CD14-positive monocyte (primary cell): ENCODE results near the gene FMNL3. TPM values are rescaled to one million over a fixed set of nuclear protein-coding genes. Genes with fewer than 3 reads are reported as not detected.

Experiments
- DNase-seq, 3 donors: peaks; one replicate each; pipeline ENCODE4 v3.0.0-alpha.2; 2011 to 2022
- H2AFZ ChIP-seq: 2 replicates; pipeline ENCODE4 v1.6.0; 2012; ENCODE audit warnings: mild to moderate bottlenecking, low read depth, low read length, inconsistent platforms; ENCODE audit not compliant: insufficient read depth, poor library complexity, severe bottlenecking
- H3K27ac ChIP-seq, 2 donors: 1 replicate in 1 of 2; 2 replicates in 1 of 2; pipeline ENCODE4 v1.5.1; 2012 to 2013; ENCODE audit warnings: low read length in 2 of 2, control low read depth in 1 of 2, inconsistent platforms in 1 of 2, low read depth in 1 of 2, mild to moderate bottlenecking in 1 of 2
- H3K27me3 ChIP-seq, 2 donors: one replicate each; pipeline versions ENCODE4 v1.6.0 to v1.6.1; 2011 to 2013; ENCODE audit warnings: low read length in 2 of 2; ENCODE audit not compliant: control insufficient read depth in 2 of 2, insufficient read depth in 2 of 2
- H3K36me3 ChIP-seq, 2 donors: replicated peaks in 1 of 2; 1 replicate in 1 of 2; 2 replicates in 1 of 2; pipeline versions ENCODE4 v1.5.1 to v1.6.1; 2012 to 2013; ENCODE audit warnings: low read length in 2 of 2, control low read depth in 1 of 2, inconsistent platforms in 1 of 2, mild to moderate bottlenecking in 1 of 2; ENCODE audit not compliant: insufficient read depth in 2 of 2, control insufficient read depth in 1 of 2
- H3K4me1 ChIP-seq, 2 donors: 1 replicate in 1 of 2; 2 replicates in 1 of 2; pipeline versions ENCODE4 v1.5.1 to v1.6.1; 2012 to 2013; ENCODE audit warnings: low read length in 2 of 2, control low read depth in 1 of 2, inconsistent platforms in 1 of 2, mild to moderate bottlenecking in 1 of 2, moderate library complexity in 1 of 2; ENCODE audit not compliant: insufficient read depth in 2 of 2, control insufficient read depth in 1 of 2
- H3K4me2 ChIP-seq: replicated peaks from 2 replicates; pipeline ENCODE3; 2012; ENCODE audit warnings: low read length, moderate library complexity, mild to moderate bottlenecking; ENCODE audit not compliant: poor library complexity, severe bottlenecking; ENCODE audit errors: extremely low read depth
- H3K4me3 ChIP-seq, 3 experiments: fragments of 200-600 bp in 1 of 3; sonication (generic) in 1 of 3; replicated peaks in 1 of 3; 1 replicate in 2 of 3; 2 replicates in 1 of 3; pipeline ENCODE4 v1.5.1; 2011 to 2013; ENCODE audit warnings: low read length in 3 of 3, mild to moderate bottlenecking in 3 of 3, control low read depth in 2 of 3, low read depth in 2 of 3, inconsistent platforms in 1 of 3, moderate library complexity in 1 of 3
- H3K79me2 ChIP-seq: 2 replicates; pipeline ENCODE4 v1.6.0; 2012; ENCODE audit warnings: mild to moderate bottlenecking, control low read depth, inconsistent platforms, low read length, moderate library complexity; ENCODE audit not compliant: insufficient read depth
- H3K9ac ChIP-seq: 2 replicates; pipeline ENCODE4 v1.6.0; 2017; ENCODE audit warnings: low read length, mild to moderate bottlenecking; ENCODE audit not compliant: insufficient read depth, poor library complexity, severe bottlenecking
- H3K9me3 ChIP-seq, 2 donors: replicated peaks in 1 of 2; 1 replicate in 1 of 2; 2 replicates in 1 of 2; pipeline versions ENCODE4 v1.5.1 to v1.6.1; 2012 to 2013; ENCODE audit warnings: low read length in 2 of 2, control low read depth in 1 of 2; ENCODE audit not compliant: control insufficient read depth in 1 of 2, insufficient read depth in 1 of 2
- H4K20me1 ChIP-seq: 2 replicates; pipeline ENCODE4 v1.6.0; 2012; ENCODE audit warnings: mild to moderate bottlenecking, low read length, control low read depth, moderate library complexity; ENCODE audit not compliant: insufficient read depth
- H3K27ac Mint-ChIP-seq, 7 donors: one replicate each; pipeline ENCODE4 v1.8.0; 2020; ENCODE audit warnings: mild to moderate bottlenecking in 7 of 7, mixed read lengths in 7 of 7, moderate library complexity in 6 of 7, inconsistent platforms in 2 of 7
- H3K27me3 Mint-ChIP-seq, 3 donors: one replicate each; pipeline ENCODE4 v1.8.0; 2021 to 2022; ENCODE audit warnings: low read depth in 3 of 3, mild to moderate bottlenecking in 3 of 3, mixed read lengths in 3 of 3, moderate library complexity in 3 of 3, inconsistent platforms in 1 of 3
- H3K36me3 Mint-ChIP-seq, 2 donors: one replicate each; pipeline ENCODE4 v1.8.0; 2020; ENCODE audit warnings: mixed read lengths in 2 of 2, inconsistent platforms in 1 of 2, mild to moderate bottlenecking in 1 of 2
- H3K4me1 Mint-ChIP-seq: one replicate; pipeline ENCODE4 v1.8.0; 2020; ENCODE audit warnings: mild to moderate bottlenecking, mixed read lengths
- H3K4me3 Mint-ChIP-seq, 2 donors: one replicate each; pipeline ENCODE4 v1.8.0; 2020; ENCODE audit warnings: mild to moderate bottlenecking in 2 of 2, mixed read lengths in 2 of 2, moderate library complexity in 1 of 2
- H3K9me3 Mint-ChIP-seq, 7 donors: one replicate each; pipeline ENCODE4 v1.8.0; 2020 to 2022; ENCODE audit warnings: mixed read lengths in 7 of 7, mild to moderate bottlenecking in 6 of 7, moderate library complexity in 6 of 7, inconsistent platforms in 2 of 7
- WGBS: methylation state at CpG from one replicate; pipeline ENCODE4 v1.1.5; 2013; ENCODE audit warnings: missing lambda C conversion rate; ENCODE audit not compliant: insufficient coverage; 5-methylcytosine and 5-hydroxymethylcytosine counted together
- intact Hi-C, 2 donors: fragments of 100-400 bp; cut with micrococcal nuclease; formaldehyde crosslinking; loops; one replicate each; pipeline versions ENCODE4 v1.15.0 to v1.15.1; 2023
- polyA plus RNA-seq, 3 donors: library from polyadenylated mRNA; depleted of rRNA in 1 of 3; unstranded in 2 of 3; stranded (reverse) in 1 of 3; fragments of 300-500 nt in 2 of 3; fragments of >200 nt in 1 of 3; fragmentation: Illumina TruSeq in 2 of 3; gene quantifications; 1 replicate in 2 of 3; 2 replicates in 1 of 3; pipeline ENCODE4 v1.2.3, GENCODE V29; 2012 to 2021
- TF ChIP-seq, protein P1 (sequence below): fragments of 200-600 bp; IDR thresholded peaks from one replicate; pipeline ENCODE4 v1.8.0; 2022; ENCODE audit warnings: antibody characterized with exemption, mild to moderate bottlenecking

FMNL3 gene
- polyA plus RNA-seq, 3 donors = 1.5 to 5.4 (median 1.7) TPM

DNA sequence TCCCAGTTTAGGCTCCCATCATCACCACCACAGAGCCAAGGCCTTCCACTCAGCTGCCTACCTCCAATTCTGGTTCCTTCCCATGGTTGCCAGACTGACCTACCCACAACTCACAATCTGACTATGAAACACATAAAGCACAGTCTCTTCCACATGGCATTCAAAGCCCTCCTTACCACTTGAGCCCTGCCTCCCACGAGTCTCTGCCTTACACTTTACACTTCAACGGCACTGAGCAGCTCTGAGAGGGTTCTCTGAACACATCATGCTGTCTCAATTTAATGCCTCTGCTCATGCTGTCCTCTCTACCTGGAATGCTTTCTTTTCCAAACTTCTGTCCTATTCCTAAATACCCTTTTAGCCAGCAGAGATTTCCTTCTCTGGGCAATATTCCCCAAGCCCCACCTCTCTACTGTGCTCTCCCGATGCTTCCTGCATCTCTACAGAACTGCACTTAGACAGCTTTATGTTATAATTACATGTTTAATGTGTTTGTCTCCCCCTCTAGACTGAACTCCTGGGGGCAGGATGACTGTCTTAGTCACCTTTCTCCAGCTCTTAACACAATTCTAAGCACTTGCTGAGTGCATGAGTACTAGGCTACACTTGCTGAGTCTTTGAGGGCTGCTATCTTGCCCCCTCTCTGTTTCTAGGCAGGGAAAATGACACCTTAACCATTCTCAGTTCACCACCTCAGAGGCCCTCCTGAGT, 23.5 kb downstream of the FMNL3 start:
- intact Hi-C loops = no loop called here
- 95% methylated on average over 2 of the region's 3 CpGs for WGBS
- Mint-ChIP-seq H3K4me1 (peaks cover 10% of the 10 kb centered on the region), H3K4me3 (no peak overlapping the region), H3K9me3 (no peaks in the 10 kb centered on the region), H3K27me3 (peaks cover 0 to 3% (median 0%) of the 10 kb centered on the region in 3 donors), H3K27ac (no peak overlapping the region), H3K36me3 (peaks cover 0 to 1% of the 10 kb centered on the region in 2 donors)
- no peak overlapping the region for H3K27ac ChIP-seq
- H3K9me3 ChIP-seq = no peaks in the 10 kb centered on the region
- no peak overlapping the region for H3K4me2 ChIP-seq
- H2AFZ ChIP-seq = no peak overlapping the region
- H3K27me3 ChIP-seq = no peaks in the 10 kb centered on the region
- no peaks in the 10 kb centered on the region for H4K20me1 ChIP-seq
- H3K4me1 ChIP-seq = no peaks in the 10 kb centered on the region
- TF ChIP-seq, protein P1, sequence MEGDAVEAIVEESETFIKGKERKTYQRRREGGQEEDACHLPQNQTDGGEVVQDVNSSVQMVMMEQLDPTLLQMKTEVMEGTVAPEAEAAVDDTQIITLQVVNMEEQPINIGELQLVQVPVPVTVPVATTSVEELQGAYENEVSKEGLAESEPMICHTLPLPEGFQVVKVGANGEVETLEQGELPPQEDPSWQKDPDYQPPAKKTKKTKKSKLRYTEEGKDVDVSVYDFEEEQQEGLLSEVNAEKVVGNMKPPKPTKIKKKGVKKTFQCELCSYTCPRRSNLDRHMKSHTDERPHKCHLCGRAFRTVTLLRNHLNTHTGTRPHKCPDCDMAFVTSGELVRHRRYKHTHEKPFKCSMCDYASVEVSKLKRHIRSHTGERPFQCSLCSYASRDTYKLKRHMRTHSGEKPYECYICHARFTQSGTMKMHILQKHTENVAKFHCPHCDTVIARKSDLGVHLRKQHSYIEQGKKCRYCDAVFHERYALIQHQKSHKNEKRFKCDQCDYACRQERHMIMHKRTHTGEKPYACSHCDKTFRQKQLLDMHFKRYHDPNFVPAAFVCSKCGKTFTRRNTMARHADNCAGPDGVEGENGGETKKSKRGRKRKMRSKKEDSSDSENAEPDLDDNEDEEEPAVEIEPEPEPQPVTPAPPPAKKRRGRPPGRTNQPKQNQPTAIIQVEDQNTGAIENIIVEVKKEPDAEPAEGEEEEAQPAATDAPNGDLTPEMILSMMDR = no peak
- H3K4me3 ChIP-seq = no peak overlapping the region
- no peak overlapping the region for H3K9ac ChIP-seq
- no peaks in the 10 kb centered on the region for H3K79me2 ChIP-seq
- no peak for DNase-seq
- H3K36me3 ChIP-seq = no peaks in the 10 kb centered on the region

DNA sequence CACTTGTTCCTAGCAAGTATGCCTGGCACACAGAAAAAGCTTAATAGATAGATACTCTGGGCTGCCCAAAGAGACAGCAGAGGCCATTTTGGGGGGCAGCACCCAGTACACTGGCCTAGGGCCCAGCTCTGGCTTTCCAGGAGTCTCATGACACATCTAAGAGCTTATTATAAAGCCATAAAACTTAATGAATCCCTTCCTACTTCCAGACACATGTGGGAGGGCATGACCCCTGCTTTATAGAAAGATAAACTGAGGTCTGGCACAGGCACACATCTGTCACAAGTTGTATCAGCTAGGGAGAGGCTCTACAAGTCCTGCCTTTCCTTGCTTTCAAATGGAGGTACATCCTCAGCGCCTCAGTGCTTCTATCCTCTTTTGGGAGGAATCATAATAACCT, 27.1 kb downstream of the FMNL3 start:
- H3K27ac ChIP-seq = no peak overlapping the region
- H3K79me2 ChIP-seq = no peaks in the 10 kb centered on the region
- TF ChIP-seq, protein P1 = no peak
- H3K4me1 Mint-ChIP-seq = peaks cover 10% of the 10 kb centered on the region
- H3K9ac ChIP-seq = no peak overlapping the region
- DNase-seq = no peak
- no peak overlapping the region for H3K4me2 ChIP-seq
- intact Hi-C loops = no loop called here
- H2AFZ ChIP-seq = no peak overlapping the region
- no peaks in the 10 kb centered on the region for H3K9me3 Mint-ChIP-seq
- no peaks in the 10 kb centered on the region for H4K20me1 ChIP-seq
- no peak overlapping the region for H3K4me3 Mint-ChIP-seq
- H3K4me1 ChIP-seq = no peaks in the 10 kb centered on the region
- H3K27ac Mint-ChIP-seq = no peak overlapping the region
- H3K27me3 Mint-ChIP-seq = peaks cover 0 to 2% (median 0%) of the 10 kb centered on the region in 3 donors
- H3K4me3 ChIP-seq = no peak overlapping the region
- no peaks in the 10 kb centered on the region for H3K36me3 Mint-ChIP-seq
- no peaks in the 10 kb centered on the region for H3K9me3 ChIP-seq
- no peaks in the 10 kb centered on the region for H3K27me3 ChIP-seq
- WGBS = no CpG with 5 or more reads among the region's 1 CpG
- H3K36me3 ChIP-seq = no peaks in the 10 kb centered on the region
